Mesenchymal stem cell (in vitro differentiated cells and primary cell): ENCODE measurements around the gene SPOCD1.

Source experiments
- DNase-seq: peaks from one replicate; pipeline ENCODE4 v3.0.0-alpha.2; 2013
- H2AFZ ChIP-seq: one replicate; pipeline ENCODE4 v1.6.1; 2013; ENCODE audit warnings: low read depth, mild to moderate bottlenecking, control low read depth, inconsistent platforms, low read length, moderate library complexity
- H2AK5ac ChIP-seq: 2 replicates; pipeline ENCODE4 v1.6.1; 2013; ENCODE audit warnings: low read length, moderate library complexity, mild to moderate bottlenecking, inconsistent platforms; ENCODE audit not compliant: severe bottlenecking
- H2BK120ac ChIP-seq: one replicate; pipeline ENCODE4 v1.6.1; 2013; ENCODE audit warnings: low read depth, mild to moderate bottlenecking, inconsistent platforms, low read length, moderate library complexity
- H2BK12ac ChIP-seq, 2 experiments: one replicate each; pipeline ENCODE4 v1.6.1; 2013; ENCODE audit warnings: inconsistent platforms in 2 of 2, low read length in 2 of 2, mild to moderate bottlenecking in 2 of 2, moderate library complexity in 2 of 2, control low read depth in 1 of 2
- H2BK15ac ChIP-seq: one replicate; pipeline ENCODE4 v1.6.1; 2013; ENCODE audit warnings: mild to moderate bottlenecking, low read depth, inconsistent platforms; ENCODE audit not compliant: poor library complexity, severe bottlenecking
- H2BK5ac ChIP-seq: 2 replicates; pipeline ENCODE4 v1.6.1; 2013; ENCODE audit warnings: low read depth, mild to moderate bottlenecking, low read length, control low read depth, inconsistent platforms; ENCODE audit not compliant: poor library complexity, severe bottlenecking
- H3K14ac ChIP-seq, 2 experiments: one replicate each; pipeline ENCODE4 v1.6.1; 2013; ENCODE audit warnings: inconsistent platforms in 2 of 2, low read length in 2 of 2, control low read depth in 1 of 2, mild to moderate bottlenecking in 1 of 2, moderate library complexity in 1 of 2
- H3K18ac ChIP-seq, 2 experiments: one replicate each; pipeline ENCODE4 v1.6.1; 2013; ENCODE audit warnings: inconsistent platforms in 2 of 2, low read length in 2 of 2, control low read depth in 1 of 2, low read depth in 1 of 2, mild to moderate bottlenecking in 1 of 2
- H3K23ac ChIP-seq, 2 experiments: one replicate each; pipeline ENCODE4 v1.6.1; 2013; ENCODE audit warnings: inconsistent platforms in 2 of 2, low read length in 2 of 2, mild to moderate bottlenecking in 2 of 2, moderate library complexity in 2 of 2, control low read depth in 1 of 2
- H3K27ac ChIP-seq: 2 replicates; pipeline ENCODE4 v1.5.1; 2013; ENCODE audit warnings: mild to moderate bottlenecking, moderate library complexity, low read length, control low read depth, inconsistent platforms; ENCODE audit not compliant: poor library complexity, severe bottlenecking
- H3K27me3 ChIP-seq, 2 experiments: 2 replicates each; pipeline versions ENCODE4 v1.6.1 to v1.7.0; 2013; ENCODE audit warnings: low read length in 2 of 2, mild to moderate bottlenecking in 2 of 2, moderate library complexity in 2 of 2, control low read depth in 1 of 2, inconsistent platforms in 1 of 2; ENCODE audit not compliant: control insufficient read depth in 1 of 2, insufficient read depth in 1 of 2
- H3K36me3 ChIP-seq, 2 experiments: 2 replicates each; pipeline versions ENCODE4 v1.6.1 to v1.7.0; 2013; ENCODE audit warnings: low read length in 2 of 2, control low read depth in 1 of 2, inconsistent platforms in 1 of 2, low read depth in 1 of 2, mild to moderate bottlenecking in 1 of 2; ENCODE audit not compliant: insufficient read depth in 2 of 2, control insufficient read depth in 1 of 2
- H3K4ac ChIP-seq, 2 experiments: one replicate each; pipeline ENCODE4 v1.6.1; 2013; ENCODE audit warnings: inconsistent platforms in 2 of 2, low read length in 2 of 2, mild to moderate bottlenecking in 2 of 2, moderate library complexity in 2 of 2, control low read depth in 1 of 2, low read depth in 1 of 2
- H3K4me1 ChIP-seq: 2 replicates; pipeline ENCODE4 v1.6.1; 2013; ENCODE audit warnings: low read depth, low read length, control low read depth; ENCODE audit not compliant: control insufficient read depth, insufficient read depth
- H3K4me2 ChIP-seq: 2 replicates; pipeline ENCODE4 v1.6.1; 2013; ENCODE audit warnings: low read length, mild to moderate bottlenecking, inconsistent platforms; ENCODE audit not compliant: poor library complexity, severe bottlenecking
- H3K4me3 ChIP-seq, 2 experiments: 2 replicates each; pipeline versions ENCODE4 v1.5.1 to v1.7.0; 2013; ENCODE audit warnings: low read length in 2 of 2, mild to moderate bottlenecking in 2 of 2, control low read depth in 1 of 2, low read depth in 1 of 2; ENCODE audit not compliant: insufficient read depth in 1 of 2
- H3K79me1 ChIP-seq: replicated peaks from 2 replicates; pipeline ENCODE4 v1.6.1; 2013; ENCODE audit warnings: mild to moderate bottlenecking, control low read depth, low read length, inconsistent platforms; ENCODE audit not compliant: poor library complexity, severe bottlenecking
- H3K9ac ChIP-seq: 2 replicates; pipeline ENCODE4 v1.7.0; 2013; ENCODE audit warnings: mild to moderate bottlenecking, low read length, moderate library complexity
- H3K9me3 ChIP-seq: 2 replicates; pipeline ENCODE4 v1.7.0; 2013; ENCODE audit warnings: mild to moderate bottlenecking, low read length; ENCODE audit not compliant: control insufficient read depth
- H4K8ac ChIP-seq: one replicate; pipeline ENCODE4 v1.6.1; 2013; ENCODE audit warnings: inconsistent platforms, mild to moderate bottlenecking, low read length, moderate library complexity
- H4K91ac ChIP-seq: one replicate; pipeline ENCODE4 v1.6.1; 2013; ENCODE audit warnings: mild to moderate bottlenecking, low read length, inconsistent platforms
- WGBS: methylation state at CpG from one replicate; pipeline ENCODE4 v1.1.7; 2013; ENCODE audit warnings: mixed read lengths; 5-methylcytosine and 5-hydroxymethylcytosine counted together

The SPOCD1 gene

GRCh38 chr1:31843506-31843905 lies 27.7 kb upstream of the SPOCD1 start:
- Histone ChIP-seq H3K79me1 (no peaks in the 10 kb centered on the region), H3K18ac (no peak overlapping the region), H3K27ac (peak overlapping the region; percentile 23), H2AK5ac (no peak overlapping the region), H3K23ac (no peak overlapping the region), H3K9me3 (no peaks in the 10 kb centered on the region), H3K4ac (no peak overlapping the region), H2AFZ (no peak overlapping the region), H3K14ac (no peak overlapping the region), H3K27me3 (peaks cover 0 to under 1% of the 10 kb centered on the region in 2 experiments), H2BK5ac (no peak overlapping the region), H3K4me2 (no peak overlapping the region), H2BK120ac (no peak overlapping the region), H3K4me1 (peaks cover 2% of the 10 kb centered on the region), H3K36me3 (no peaks in the 10 kb centered on the region), H3K9ac (no peak overlapping the region), H4K8ac (no peak overlapping the region), H2BK12ac (no peak overlapping the region), H3K4me3 (no peak overlapping the region), H4K91ac (no peak overlapping the region), H2BK15ac (no peak overlapping the region)
- WGBS, result 50% methylated on average over 2 of the region's 2 CpGs
- peak; percentile 24 for DNase-seq

DNA sequence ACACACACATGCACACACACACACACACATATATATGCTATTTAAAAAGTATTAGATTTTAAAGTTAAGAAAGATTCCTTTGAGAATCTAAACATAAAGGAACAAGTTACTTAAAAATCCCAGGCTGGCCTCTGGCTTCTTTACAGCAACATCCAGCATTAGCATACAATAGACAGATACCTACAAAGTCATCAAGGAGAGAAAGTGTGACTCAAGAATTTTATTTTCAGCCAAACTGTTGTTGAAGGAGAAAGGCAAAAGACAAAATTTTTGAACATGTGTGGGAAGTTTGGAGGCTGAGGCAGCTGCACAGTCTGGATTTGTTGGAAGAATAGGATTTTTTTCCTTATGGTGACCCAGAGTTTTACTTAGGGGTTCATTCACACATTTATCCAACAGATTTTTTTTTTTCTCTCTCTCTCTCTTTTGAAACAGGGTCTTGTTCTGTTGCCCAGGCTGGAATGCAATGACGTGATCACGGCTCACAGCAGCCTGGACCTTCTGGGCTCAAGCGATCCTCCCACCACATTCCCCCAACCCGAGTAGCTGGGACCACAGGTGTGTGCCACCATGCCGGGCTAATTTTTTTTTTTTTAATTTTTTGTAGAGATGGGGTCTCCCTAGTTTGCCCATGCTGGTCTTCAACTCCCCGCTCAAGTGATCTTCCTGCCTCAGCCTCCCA lies 24.0 kb upstream of the SPOCD1 start:
- Histone ChIP-seq H3K18ac (no peak overlapping the region), H3K9me3 (no peaks in the 10 kb centered on the region), H3K4me1 (peaks cover 2% of the 10 kb centered on the region), H2AK5ac (no peak overlapping the region), H3K4me2 (no peak overlapping the region), H2BK12ac (no peak overlapping the region), H3K23ac (no peak overlapping the region), H3K79me1 (no peaks in the 10 kb centered on the region), H3K9ac (no peak overlapping the region), H3K4ac (no peak overlapping the region), H3K14ac (no peak overlapping the region), H2BK15ac (no peak overlapping the region), H2AFZ (no peak overlapping the region), H3K4me3 (no peak overlapping the region), H2BK120ac (no peak overlapping the region), H4K91ac (no peak overlapping the region), H3K36me3 (no peaks in the 10 kb centered on the region), H3K27me3 (peaks cover 0 to 11% of the 10 kb centered on the region in 2 experiments), H4K8ac (no peak overlapping the region), H3K27ac (no peak overlapping the region), H2BK5ac (no peak overlapping the region)
- no peak for DNase-seq
- over 99% methylated on average over 5 of the region's 6 CpGs for WGBS

DNA sequence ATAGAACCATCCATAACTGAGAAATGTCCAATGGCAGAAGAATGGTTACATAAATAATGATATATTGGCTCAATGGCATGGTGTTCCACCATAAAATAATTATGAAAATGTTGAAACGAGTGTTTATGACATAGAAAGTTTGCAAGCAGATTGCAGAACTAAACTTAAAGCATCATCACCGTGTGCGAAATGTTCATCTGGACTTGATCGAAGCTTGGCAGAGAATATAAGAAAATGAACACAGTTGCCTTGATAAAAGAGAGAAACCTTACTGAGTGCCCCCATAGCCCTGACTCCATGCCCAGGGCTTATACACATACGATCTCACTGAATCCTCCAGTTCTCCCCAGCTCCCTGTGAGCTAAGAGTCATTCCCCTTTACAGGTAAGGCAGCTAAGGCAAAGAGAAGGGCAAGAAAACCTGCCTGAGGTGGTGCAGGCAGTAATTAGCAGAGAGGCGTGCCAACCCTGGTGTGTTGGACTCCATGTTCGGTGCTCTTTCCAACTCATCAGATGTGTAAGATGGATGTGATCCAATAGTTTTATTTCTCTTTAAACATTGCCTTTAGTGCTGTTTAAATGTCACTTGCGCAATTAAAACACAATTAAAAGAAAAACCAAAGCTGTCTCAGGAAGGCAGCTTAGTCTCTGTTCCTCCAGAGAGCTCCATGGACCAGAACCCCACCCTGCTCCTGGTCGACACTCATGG lies 21.8 kb upstream of the SPOCD1 start:
- no peak for DNase-seq
- Histone ChIP-seq H3K23ac (no peak overlapping the region), H4K8ac (no peak overlapping the region), H4K91ac (no peak overlapping the region), H3K27me3 (peaks cover 0 to 11% of the 10 kb centered on the region in 2 experiments), H2BK15ac (no peak overlapping the region), H3K4me3 (no peak overlapping the region), H3K9ac (no peak overlapping the region), H3K27ac (no peak overlapping the region), H3K14ac (no peak overlapping the region), H3K18ac (no peak overlapping the region), H3K36me3 (no peaks in the 10 kb centered on the region), H2AFZ (no peak overlapping the region), H2BK12ac (no peak overlapping the region), H2BK5ac (no peak overlapping the region), H2AK5ac (no peak overlapping the region), H3K4ac (no peak overlapping the region), H2BK120ac (no peak overlapping the region), H3K4me2 (no peak overlapping the region), H3K79me1 (no peaks in the 10 kb centered on the region), H3K4me1 (no peaks in the 10 kb centered on the region), H3K9me3 (no peaks in the 10 kb centered on the region)
- 95% methylated on average over 8 of the region's 9 CpGs for WGBS

- Histone ChIP-seq H3K79me1 (no peaks in the 10 kb centered on the region), H3K4ac (no peak overlapping the region), H3K9ac (no peak overlapping the region), H3K9me3 (no peaks in the 10 kb centered on the region), H2AK5ac (no peak overlapping the region), H3K27me3 (peaks cover 0 to 11% of the 10 kb centered on the region in 2 experiments), H4K91ac (no peak overlapping the region), H3K27ac (no peak overlapping the region), H3K14ac (peak overlapping the region in 1 of 2 experiments; percentile 51), H3K4me2 (no peak overlapping the region), H3K36me3 (no peaks in the 10 kb centered on the region), H3K4me3 (no peak overlapping the region), H3K23ac (no peak overlapping the region), H2BK120ac (no peak overlapping the region), H2BK5ac (no peak overlapping the region), H2AFZ (no peak overlapping the region), H3K18ac (no peak overlapping the region), H2BK15ac (no peak overlapping the region), H3K4me1 (peaks cover 2% of the 10 kb centered on the region), H4K8ac (no peak overlapping the region), H2BK12ac (no peak overlapping the region)
- WGBS, result 89% methylated on average over 4 of the region's 5 CpGs
- no peak for DNase-seq
Measured at GRCh38 chr1:31836638-31837037, 20.8 kb upstream of the SPOCD1 start.
